ENCODE measurements around the gene ENO4.

ENO4 gene, protein sequence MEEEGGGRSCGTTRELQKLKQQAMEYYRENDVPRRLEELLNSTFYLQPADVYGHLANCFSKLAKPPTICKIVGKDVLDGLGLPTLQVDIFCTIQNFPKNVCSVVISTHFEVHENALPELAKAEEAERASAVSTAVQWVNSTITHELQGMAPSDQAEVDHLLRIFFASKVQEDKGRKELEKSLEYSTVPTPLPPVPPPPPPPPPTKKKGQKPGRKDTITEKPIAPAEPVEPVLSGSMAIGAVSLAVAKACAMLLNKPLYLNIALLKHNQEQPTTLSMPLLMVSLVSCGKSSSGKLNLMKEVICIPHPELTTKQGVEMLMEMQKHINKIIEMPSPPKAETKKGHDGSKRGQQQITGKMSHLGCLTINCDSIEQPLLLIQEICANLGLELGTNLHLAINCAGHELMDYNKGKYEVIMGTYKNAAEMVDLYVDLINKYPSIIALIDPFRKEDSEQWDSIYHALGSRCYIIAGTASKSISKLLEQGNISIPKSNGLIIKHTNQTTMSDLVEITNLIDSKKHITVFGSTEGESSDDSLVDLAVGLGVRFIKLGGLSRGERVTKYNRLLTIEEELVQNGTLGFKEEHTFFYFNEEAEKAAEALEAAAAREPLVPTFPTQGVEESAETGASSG

GRCh38 chr10:116849248-116850057 is at the start of gene ENO4:
ENO4 (plus strand) TSS chr10:116849499; CDS start chr10:116849567, 68 bp downstream.
- TF ChIP-seq, protein P1, sequence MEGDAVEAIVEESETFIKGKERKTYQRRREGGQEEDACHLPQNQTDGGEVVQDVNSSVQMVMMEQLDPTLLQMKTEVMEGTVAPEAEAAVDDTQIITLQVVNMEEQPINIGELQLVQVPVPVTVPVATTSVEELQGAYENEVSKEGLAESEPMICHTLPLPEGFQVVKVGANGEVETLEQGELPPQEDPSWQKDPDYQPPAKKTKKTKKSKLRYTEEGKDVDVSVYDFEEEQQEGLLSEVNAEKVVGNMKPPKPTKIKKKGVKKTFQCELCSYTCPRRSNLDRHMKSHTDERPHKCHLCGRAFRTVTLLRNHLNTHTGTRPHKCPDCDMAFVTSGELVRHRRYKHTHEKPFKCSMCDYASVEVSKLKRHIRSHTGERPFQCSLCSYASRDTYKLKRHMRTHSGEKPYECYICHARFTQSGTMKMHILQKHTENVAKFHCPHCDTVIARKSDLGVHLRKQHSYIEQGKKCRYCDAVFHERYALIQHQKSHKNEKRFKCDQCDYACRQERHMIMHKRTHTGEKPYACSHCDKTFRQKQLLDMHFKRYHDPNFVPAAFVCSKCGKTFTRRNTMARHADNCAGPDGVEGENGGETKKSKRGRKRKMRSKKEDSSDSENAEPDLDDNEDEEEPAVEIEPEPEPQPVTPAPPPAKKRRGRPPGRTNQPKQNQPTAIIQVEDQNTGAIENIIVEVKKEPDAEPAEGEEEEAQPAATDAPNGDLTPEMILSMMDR (IDR thresholded peaks at IDR 0.05; ENCODE audit: low read depth, low read length, missing control alignments): no peak
- no peaks in the 10 kb centered on the region for H3K27me3 ChIP-seq (replicated peaks)
- H3K27ac ChIP-seq: no peak within 1 kb of the TSS
- in situ Hi-C loops (cut with HindIII; ENCODE audit: low pct_ligation_motif_present, low sequenced_read_pairs): no loop called here
- DNase-seq: peak; percentile 77
- no peaks in the 10 kb centered on the region for H3K36me3 ChIP-seq (replicated peaks)
- peak within 1 kb of the TSS; percentile 70 for H3K4me3 ChIP-seq (ENCODE audit: low read depth, low read length)

DNA sequence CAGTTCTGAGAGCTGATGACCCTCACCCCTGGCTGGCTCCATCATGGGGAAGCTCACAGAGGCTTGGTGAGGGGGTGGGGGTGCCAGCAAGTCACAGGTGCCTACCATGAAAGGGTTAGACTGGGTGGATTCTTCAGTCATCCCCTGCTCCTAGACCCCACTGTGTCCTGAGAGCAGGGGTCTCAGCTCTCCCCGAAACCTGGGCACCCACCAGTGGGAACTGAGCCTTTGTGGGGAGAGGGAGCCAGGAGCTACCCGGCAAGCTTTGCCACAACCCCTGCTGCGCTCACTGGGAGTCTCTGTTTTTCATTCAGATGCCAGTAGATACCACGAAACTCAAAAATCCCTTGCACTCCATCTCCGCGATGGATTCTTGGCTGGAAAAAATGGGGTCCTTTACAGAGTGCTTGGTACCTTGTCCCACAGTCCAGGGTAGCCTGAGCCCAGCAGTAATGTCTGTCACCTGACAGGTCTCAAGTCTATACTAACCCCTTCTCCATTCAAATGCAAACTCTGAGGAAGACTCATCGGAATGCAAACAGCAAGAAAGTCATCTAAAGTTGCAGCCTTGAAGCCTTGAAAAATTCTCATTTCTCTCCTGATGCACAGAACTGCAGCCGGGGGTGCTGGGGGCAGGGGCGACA is 48.9 kb upstream of the ENO4 start:
- Histone ChIP-seq H3K36me3 (replicated peaks) (no peaks in the 10 kb centered on the region), H3K4me3 (ENCODE audit: low read depth, low read length) (no peak overlapping the region), H3K27ac (no peak overlapping the region), H3K27me3 (replicated peaks) (no peaks in the 10 kb centered on the region)
- TF ChIP-seq, protein P1 (IDR thresholded peaks at IDR 0.05; ENCODE audit: low read depth, low read length, missing control alignments): no peak
- in situ Hi-C loops (cut with HindIII; ENCODE audit: low pct_ligation_motif_present, low sequenced_read_pairs): loop anchor here (25.0 kb wide), 1 partner anchor 362 kb away; no protein-coding TSS in a partner anchor
- no peak for DNase-seq

- no peaks in the 10 kb centered on the region for H3K27me3 ChIP-seq (replicated peaks)
- no peak overlapping the region for H3K27ac ChIP-seq
- TF ChIP-seq, protein P1 (IDR thresholded peaks at IDR 0.05; ENCODE audit: low read depth, low read length, missing control alignments): no peak
- no peak overlapping the region for H3K4me3 ChIP-seq (ENCODE audit: low read depth, low read length)
- no peak for DNase-seq
- H3K36me3 ChIP-seq (replicated peaks): no peaks in the 10 kb centered on the region
- in situ Hi-C loops (cut with HindIII; ENCODE audit: low pct_ligation_motif_present, low sequenced_read_pairs): loop anchor here (25.0 kb wide), 1 partner anchor 361 kb away; no protein-coding TSS in a partner anchor
These were observed 47.6 kb upstream of the ENO4 start for GRCh38 chr10:116801658-116802057.

DNA sequence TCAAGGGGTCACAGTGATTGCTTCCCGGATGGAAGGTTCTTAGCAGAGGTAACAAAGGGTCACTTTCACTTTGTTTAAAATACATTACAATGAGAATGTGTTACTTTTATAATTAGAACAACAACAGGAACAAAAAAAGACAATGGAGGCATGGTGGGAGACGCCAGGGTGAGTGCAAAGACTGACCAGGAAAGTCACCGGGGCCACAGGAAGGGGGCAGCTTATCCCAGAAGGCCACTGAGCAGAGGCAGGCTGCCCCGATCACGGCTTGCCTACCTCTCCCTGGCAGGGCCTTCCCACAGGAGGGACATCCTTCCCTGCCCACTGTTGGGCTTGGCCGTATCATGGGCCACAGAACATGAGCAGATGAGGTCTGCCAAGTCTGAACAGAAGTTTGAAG is 46.8 kb upstream of the ENO4 start:
- in situ Hi-C loops (cut with HindIII; ENCODE audit: low pct_ligation_motif_present, low sequenced_read_pairs): loop anchor here (25.0 kb wide), 1 partner anchor 360 kb away; no protein-coding TSS in a partner anchor
- TF ChIP-seq, protein P1 (IDR thresholded peaks at IDR 0.05; ENCODE audit: low read depth, low read length, missing control alignments): no peak
- Histone ChIP-seq H3K27me3 (replicated peaks) (no peaks in the 10 kb centered on the region), H3K4me3 (ENCODE audit: low read depth, low read length) (no peak overlapping the region), H3K27ac (no peak overlapping the region), H3K36me3 (replicated peaks) (no peaks in the 10 kb centered on the region)
- DNase-seq: no peak

GRCh38 chr10:116802876-116803275 is 46.4 kb upstream of the ENO4 start:
- no peak for DNase-seq
- TF ChIP-seq, protein P1 (IDR thresholded peaks at IDR 0.05; ENCODE audit: low read depth, low read length, missing control alignments): no peak
- H3K36me3 ChIP-seq (replicated peaks): no peaks in the 10 kb centered on the region
- in situ Hi-C loops (cut with HindIII; ENCODE audit: low pct_ligation_motif_present, low sequenced_read_pairs): loop anchor here (25.0 kb wide), 1 partner anchor 359 kb away; no protein-coding TSS in a partner anchor
- H3K27me3 ChIP-seq (replicated peaks): no peaks in the 10 kb centered on the region
- H3K4me3 ChIP-seq (ENCODE audit: low read depth, low read length): no peak overlapping the region
- no peak overlapping the region for H3K27ac ChIP-seq

Measured in brain microvascular endothelial cell (primary cell).